ENCODE results near the gene MLLT3. TPM values are rescaled to one million over a fixed set of nuclear protein-coding genes. Genes with fewer than 3 reads are reported as not detected.

MLLT3 gene
- total RNA-seq, 1 donor from 2014 or later, result 7.7 TPM

GRCh38 chr9:20568400-20568799, 53.9 kb downstream of the MLLT3 start:
- Mint-ChIP-seq H3K27me3 (ENCODE audit: low read depth) (no peaks in the 10 kb centered on the region), H3K4me1 (ENCODE audit: low read depth) (peaks cover 37% of the 10 kb centered on the region), H3K4me3 (ENCODE audit: unreplicated experiment) (no peak overlapping the region), H3K9me3 (ENCODE audit: low read depth) (no peaks in the 10 kb centered on the region), H3K27ac (ENCODE audit: unreplicated experiment) (peak overlapping the region; percentile 20), H3K36me3 (ENCODE audit: low read depth) (no peaks in the 10 kb centered on the region)
- TF ChIP-seq CTCF (IDR thresholded peaks at IDR 0.05), result no peak
- no peak for DNase-seq (ENCODE audit: low spot score)

- H3K9me3 Mint-ChIP-seq (ENCODE audit: low read depth), result no peaks in the 10 kb centered on the region
- peaks cover 37% of the 10 kb centered on the region for H3K4me1 Mint-ChIP-seq (ENCODE audit: low read depth)
- H3K4me3 Mint-ChIP-seq (ENCODE audit: unreplicated experiment), result no peak overlapping the region
- H3K36me3 Mint-ChIP-seq (ENCODE audit: low read depth), result no peaks in the 10 kb centered on the region
- no peak for TF ChIP-seq CTCF (IDR thresholded peaks at IDR 0.05)
- H3K27me3 Mint-ChIP-seq (ENCODE audit: low read depth), result no peaks in the 10 kb centered on the region
- DNase-seq (ENCODE audit: low spot score), result no peak
- H3K27ac Mint-ChIP-seq (ENCODE audit: unreplicated experiment), result no peak overlapping the region
Measured at GRCh38 chr9:20566401-20566800, 55.9 kb downstream of the MLLT3 start.

GRCh38 chr9:20564650-20565049, 57.6 kb downstream of the MLLT3 start:
- H3K4me3 Mint-ChIP-seq (ENCODE audit: unreplicated experiment), result no peak overlapping the region
- no peak for TF ChIP-seq CTCF (IDR thresholded peaks at IDR 0.05)
- no peaks in the 10 kb centered on the region for H3K36me3 Mint-ChIP-seq (ENCODE audit: low read depth)
- DNase-seq (ENCODE audit: low spot score), result no peak
- H3K9me3 Mint-ChIP-seq (ENCODE audit: low read depth), result no peaks in the 10 kb centered on the region
- H3K27ac Mint-ChIP-seq (ENCODE audit: unreplicated experiment), result no peak overlapping the region
- no peaks in the 10 kb centered on the region for H3K27me3 Mint-ChIP-seq (ENCODE audit: low read depth)
- peaks cover 29% of the 10 kb centered on the region for H3K4me1 Mint-ChIP-seq (ENCODE audit: low read depth)

GRCh38 chr9:20563917-20564316, 58.4 kb downstream of the MLLT3 start:
- Mint-ChIP-seq H3K4me3 (ENCODE audit: unreplicated experiment) (no peak overlapping the region), H3K27ac (ENCODE audit: unreplicated experiment) (no peak overlapping the region), H3K27me3 (ENCODE audit: low read depth) (no peaks in the 10 kb centered on the region), H3K36me3 (ENCODE audit: low read depth) (no peaks in the 10 kb centered on the region), H3K4me1 (ENCODE audit: low read depth) (peaks cover 27% of the 10 kb centered on the region), H3K9me3 (ENCODE audit: low read depth) (no peaks in the 10 kb centered on the region)
- no peak for DNase-seq (ENCODE audit: low spot score)
- no peak for TF ChIP-seq CTCF (IDR thresholded peaks at IDR 0.05)

- Mint-ChIP-seq H3K4me3 (ENCODE audit: unreplicated experiment) (no peak overlapping the region), H3K4me1 (ENCODE audit: low read depth) (peaks cover 23% of the 10 kb centered on the region), H3K9me3 (ENCODE audit: low read depth) (no peaks in the 10 kb centered on the region), H3K27ac (ENCODE audit: unreplicated experiment) (no peak overlapping the region), H3K27me3 (ENCODE audit: low read depth) (no peaks in the 10 kb centered on the region), H3K36me3 (ENCODE audit: low read depth) (no peaks in the 10 kb centered on the region)
- no peak for DNase-seq (ENCODE audit: low spot score)
- TF ChIP-seq CTCF (IDR thresholded peaks at IDR 0.05), result no peak
Measured at GRCh38 chr9:20562051-20562450, 60.2 kb downstream of the MLLT3 start.
